ENCODE data around the gene PFN1.

PFN1 gene

DNA sequence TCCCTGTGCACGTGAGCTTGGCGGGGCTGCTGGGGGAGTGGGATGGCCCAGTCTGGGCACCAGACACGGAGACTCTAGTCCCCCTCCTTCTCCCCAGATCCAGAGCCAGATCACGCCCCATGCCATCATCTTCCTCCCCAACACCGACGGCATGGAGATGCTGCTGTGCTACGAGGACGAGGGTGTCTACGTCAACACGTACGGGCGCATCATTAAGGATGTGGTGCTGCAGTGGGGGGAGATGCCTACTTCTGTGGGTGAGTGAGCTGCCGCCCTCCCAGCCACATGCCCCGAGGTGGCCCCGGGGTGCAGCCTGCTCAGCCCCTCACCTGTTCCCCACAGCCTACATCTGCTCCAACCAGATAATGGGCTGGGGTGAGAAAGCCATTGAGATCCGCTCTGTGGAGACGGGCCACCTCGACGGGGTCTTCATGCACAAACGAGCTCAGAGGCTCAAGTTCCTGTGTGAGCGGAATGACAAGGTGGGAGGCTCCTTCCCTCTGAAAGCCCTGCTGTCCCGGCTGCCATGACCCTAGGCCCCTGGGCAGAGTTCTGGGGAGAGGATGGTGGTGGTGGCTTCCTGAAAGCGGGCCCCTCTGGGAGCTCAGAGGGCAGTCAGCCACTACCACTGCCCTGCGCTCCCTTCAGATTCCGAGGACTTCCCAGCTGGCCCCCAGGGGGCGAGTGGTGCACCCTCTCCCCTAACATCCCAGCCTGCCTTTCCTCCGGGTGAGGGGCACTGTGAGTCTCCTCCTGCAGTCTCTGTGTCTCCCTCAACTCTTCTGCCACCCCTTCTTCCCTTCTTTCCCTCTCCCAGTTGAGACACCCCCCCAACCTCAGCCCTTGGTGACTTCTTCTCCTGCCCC is 51.8 kb downstream of the PFN1 start:
- DNase-seq (ENCODE audit: low spot score), result no peak

DNA sequence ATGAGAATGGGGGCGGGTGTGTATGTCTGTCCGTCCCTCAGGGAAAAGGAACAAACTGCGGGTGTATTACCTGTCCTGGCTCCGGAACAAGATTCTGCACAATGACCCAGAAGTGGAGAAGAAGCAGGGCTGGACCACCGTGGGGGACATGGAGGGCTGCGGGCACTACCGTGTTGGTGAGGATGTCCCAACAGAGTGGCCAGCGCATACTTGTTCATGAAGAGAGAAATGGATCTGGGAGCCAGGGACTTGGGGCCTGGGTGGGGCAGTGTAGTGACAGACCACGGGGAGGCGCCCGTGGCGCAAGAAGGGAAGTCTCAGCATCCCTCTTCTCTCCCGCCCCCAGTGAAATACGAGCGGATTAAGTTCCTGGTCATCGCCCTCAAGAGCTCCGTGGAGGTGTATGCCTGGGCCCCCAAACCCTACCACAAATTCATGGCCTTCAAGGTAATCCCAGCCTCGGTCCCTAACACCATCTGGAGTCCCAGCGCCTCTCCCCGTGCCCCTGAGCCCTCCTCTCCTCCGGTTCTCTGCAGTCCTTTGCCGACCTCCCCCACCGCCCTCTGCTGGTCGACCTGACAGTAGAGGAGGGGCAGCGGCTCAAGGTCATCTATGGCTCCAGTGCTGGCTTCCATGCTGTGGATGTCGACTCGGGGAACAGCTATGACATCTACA is 52.5 kb downstream of the PFN1 start:
- DNase-seq (ENCODE audit: low spot score), result no peak

All from LoVo (cell line).